Activated CD8-positive, alpha-beta memory T cell treated with anti-CD3 and anti-CD28 coated beads, Interleukin-2, amount 50 U/mL, for 24 hours (primary cell): ENCODE data around the gene C10orf143.
A peak's percentile ranks its signal among the peaks of the same experiment; 100 is the strongest.
"Not testable (repeated sequence)": the region's sequence is repeated elsewhere in the genome, so short reads cannot be mapped to it uniquely, and the experiment has no call there.

Experiments used
- DNase-seq: peaks from one replicate; pipeline ENCODE4 v3.0.0-alpha.2; 2020; ENCODE audit errors: extremely low read depth

C10orf143 gene

DNA sequence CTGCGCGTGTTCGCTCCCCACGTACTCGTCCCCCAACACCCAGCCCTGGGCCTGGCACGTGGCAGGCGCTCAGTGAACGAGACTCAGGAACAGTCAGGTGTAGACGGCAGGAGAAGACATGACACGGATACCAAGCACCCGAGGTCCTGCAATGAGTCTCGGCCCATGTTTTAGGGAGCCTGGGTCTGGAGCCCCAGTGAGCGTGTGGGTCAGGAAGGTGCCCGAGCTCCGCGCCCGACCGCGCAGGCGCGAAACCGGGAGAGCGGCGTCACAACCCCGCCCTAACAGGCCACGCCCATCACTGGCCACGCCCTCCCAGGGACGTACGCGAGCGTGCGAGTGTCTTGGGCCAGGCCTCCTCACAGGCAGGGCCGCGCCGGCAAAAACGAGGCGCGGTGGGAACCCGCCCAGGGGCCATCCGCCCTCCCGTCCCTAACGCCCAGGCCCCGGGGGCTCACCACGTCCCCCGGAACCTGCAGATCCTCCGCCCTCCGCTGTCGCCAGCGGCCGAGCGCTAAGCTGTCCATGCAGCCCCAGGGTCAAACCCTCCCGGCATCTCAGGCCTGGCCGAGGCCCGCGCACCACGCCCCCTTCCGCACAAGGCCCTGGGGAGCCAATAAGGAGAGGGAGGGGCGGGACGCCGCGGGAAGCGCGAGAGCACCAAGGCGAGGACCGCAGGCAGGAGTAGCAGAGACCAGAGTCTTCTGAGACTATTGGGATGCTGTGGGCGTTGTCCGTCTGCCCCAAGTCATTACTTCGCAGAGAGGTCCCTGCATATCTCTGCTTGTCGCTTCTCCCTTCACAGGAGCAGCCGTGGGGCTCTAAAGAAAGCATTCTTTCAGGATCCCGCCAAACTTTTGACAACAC, at the start of gene C10orf143:
Gene C10orf143 (minus strand): TSS at position 585 of the 867 bp plus-strand sequence. CDS start 58 bp downstream, at position 527.
- DNase-seq, result peak; percentile 93

DNA sequence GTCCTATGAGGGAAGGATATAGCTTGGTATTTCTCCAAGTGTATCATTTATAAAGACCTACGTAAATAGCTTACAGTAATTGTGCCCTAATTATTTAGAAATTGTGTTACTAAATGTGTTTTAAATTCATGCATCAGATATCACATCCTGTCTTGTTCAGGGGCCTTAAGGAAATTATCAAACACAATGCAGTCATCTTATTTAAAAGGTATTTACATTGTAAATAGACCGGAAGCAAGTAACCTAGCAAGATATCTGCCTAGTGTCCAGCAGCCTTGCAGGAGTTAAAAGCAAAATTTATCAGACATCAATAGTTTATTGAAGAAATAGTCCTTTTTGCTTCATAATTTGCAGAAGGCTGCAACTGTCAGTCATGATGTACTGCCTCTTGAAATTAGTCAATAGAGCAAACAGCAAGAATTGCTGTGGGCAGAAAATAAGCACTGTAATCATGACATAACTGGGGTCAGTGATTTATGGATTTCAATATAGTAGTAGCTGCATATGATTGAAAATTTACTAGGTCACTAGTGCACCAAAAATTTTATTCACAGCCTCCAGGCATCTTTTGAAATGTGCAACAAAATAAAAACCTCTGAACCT, 48.7 kb upstream of the C10orf143 start:
- DNase-seq, result no peak

DNA sequence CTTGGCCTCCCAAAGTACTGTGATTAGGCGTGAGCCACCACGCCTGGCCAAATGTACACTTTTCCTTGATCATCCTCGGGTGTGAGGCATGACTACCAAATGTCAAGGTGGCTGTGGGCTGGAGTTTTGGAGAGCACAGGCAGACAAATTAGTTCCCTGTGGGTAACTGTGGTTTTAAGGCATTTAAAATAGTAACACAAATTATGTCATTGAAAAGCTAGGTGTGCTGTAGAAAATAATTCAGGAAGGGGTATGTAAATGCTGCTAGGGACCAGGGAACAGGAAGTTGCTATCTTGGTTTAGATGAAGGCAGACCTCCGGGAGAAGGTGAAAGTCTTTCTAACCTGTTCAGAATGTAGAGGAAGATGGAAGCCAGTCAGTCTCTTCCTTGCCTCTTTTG, 35.4 kb upstream of the C10orf143 start:
- no peak for DNase-seq

DNA sequence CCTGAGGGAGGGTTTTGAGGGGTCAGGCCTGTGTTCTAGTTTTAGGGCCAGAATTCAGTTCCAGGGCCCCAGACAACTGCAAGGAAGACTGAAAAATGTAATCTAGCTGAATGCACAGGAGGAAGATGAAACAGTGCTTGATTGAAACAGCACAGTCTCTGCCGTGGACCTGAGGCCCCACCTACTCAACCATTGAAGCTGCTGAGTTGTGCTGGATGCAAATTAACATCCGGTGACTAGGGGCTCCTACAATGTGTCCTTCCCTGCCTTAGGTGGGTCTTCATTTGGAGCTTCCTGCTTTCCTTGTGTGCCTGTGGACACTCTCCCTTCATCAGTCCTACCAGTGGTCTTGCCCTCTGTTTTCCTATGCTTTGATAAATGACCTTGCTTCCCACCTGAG, 31.2 kb upstream of the C10orf143 start:
- no peak for DNase-seq

DNA sequence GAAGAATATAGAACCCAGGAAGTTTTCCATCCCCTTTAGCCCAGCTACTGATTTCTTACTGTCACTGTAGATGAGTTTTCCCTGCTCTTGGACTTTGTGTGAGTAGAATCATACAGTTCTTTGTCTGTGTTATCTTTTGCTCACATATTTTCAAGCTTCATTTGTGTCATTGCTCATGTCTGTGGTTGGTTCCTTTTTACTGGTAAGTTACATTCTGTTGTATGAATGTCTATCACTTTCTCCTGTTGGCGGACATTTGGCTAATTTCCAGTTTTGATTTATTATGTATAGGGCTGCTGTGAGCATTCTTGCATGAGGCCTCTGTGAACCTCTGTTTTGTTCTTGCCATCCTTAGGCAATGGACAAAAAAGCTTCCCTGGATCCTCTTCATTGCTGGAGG, 30.8 kb upstream of the C10orf143 start:
- no peak for DNase-seq

DNA sequence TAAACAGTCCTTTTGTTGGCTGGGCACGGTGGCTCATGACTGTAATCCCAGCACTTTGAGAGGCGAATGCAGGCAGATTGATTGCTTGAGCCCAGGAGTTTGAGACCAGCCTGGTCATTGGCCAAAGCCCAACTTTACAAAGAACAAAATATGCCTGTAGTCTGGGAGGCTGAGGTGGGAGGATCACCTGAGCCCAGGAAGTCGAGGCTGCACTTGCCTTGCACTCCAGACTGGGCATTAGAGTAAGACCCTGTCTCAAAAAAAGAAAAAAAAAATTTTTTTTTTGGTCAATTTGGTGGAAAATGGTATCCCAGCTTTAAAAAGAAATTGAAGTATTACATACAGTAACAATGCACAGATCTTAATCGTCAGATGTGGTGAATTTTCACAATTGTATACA, 30.4 kb upstream of the C10orf143 start:
- no peak for DNase-seq

DNA sequence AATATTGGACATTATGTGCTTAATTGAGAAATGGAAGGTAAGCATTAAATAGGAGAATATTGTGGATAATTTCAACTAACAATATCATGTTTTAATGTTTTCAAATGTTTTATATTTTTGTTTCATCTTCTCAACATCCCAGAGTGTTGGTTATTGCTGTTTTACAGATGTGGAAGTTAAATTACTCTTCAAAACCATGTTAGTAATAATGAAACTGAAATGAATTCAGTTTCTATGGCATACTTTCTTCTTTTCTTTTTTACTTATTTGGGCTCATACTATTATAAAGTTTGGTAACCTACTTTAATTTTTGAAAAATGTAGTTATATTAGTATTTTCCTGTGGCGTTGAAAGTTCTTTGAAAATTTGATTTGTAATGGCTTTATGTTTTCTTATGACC, 29.8 kb upstream of the C10orf143 start:
- no peak for DNase-seq

DNA sequence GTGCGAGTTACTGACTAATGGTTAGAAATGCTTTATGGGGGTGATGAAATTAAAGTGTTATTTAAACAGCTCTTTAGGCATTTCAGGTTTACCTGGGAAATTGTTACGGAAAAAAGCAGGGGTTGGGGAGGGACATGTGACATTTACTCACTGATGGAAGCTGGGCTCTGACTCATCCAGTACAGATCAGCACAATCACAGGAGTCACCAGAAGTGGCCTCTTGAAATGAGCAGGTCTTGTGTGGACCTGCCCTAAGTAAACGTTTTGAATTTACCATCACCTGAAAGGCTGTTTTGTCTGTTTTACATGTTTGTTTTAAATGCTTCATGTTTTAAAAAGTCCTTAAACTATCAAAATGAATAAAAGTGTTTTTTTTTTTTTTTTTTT, 27.8 kb upstream of the C10orf143 start:
- DNase-seq, result no peak

DNA sequence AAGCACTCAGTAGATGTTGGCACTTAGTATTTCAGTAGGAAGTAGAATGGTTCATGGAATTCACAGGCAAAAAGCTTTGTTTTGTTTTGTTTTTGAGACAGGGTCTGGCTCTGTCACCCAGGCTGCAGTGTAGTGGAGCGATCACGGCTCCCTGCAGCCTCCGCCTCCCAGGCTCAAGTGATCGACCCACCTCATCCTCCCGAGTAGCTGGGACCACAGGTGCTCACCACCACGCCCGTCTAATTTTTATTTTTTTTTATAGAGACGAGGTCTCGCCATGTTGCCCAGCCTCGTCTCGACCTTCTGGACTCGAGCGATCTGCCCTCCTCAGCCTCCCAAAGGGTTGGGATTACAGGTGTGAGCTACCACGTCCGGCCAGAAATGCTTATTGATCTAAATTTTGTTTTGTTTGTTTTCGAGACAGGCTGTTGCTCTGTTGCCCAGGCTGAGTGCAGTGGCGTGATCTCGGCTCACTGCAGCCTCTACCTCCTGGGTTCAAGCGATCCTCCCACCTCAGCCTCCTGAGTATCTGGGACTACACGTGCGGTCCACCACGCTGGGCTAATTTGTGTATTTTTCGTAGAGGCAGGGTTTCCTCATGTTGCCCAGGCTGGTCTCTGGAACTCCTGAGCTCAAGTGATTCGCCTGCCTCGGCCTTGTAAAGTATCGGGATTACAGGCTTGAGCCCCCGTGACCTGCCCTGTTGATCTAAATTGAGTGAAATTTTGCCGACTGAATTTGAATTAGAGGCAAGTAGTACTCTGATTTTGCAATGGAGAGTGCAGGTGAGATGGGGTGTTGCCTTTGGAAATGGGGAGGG, 27.2 kb upstream of the C10orf143 start:
- no peak for DNase-seq

DNA sequence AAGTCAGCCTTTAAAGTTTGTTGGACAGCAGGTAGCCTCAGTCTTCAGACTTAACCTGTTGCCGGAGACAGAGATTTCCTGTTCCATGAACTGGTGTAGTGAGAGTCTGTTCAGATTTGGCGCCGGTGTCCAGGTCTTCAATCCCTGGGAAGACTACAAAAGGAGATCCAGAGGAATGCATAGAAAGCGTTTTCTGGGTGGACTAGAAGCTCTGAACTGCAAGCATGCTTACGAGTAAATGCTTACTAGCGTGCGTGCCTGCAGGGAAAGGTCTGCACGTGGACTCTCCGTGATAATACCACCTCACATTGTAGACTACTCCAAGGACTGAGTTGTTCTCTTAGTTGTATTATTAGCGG, 26.4 kb upstream of the C10orf143 start:
- DNase-seq, result no peak

DNA sequence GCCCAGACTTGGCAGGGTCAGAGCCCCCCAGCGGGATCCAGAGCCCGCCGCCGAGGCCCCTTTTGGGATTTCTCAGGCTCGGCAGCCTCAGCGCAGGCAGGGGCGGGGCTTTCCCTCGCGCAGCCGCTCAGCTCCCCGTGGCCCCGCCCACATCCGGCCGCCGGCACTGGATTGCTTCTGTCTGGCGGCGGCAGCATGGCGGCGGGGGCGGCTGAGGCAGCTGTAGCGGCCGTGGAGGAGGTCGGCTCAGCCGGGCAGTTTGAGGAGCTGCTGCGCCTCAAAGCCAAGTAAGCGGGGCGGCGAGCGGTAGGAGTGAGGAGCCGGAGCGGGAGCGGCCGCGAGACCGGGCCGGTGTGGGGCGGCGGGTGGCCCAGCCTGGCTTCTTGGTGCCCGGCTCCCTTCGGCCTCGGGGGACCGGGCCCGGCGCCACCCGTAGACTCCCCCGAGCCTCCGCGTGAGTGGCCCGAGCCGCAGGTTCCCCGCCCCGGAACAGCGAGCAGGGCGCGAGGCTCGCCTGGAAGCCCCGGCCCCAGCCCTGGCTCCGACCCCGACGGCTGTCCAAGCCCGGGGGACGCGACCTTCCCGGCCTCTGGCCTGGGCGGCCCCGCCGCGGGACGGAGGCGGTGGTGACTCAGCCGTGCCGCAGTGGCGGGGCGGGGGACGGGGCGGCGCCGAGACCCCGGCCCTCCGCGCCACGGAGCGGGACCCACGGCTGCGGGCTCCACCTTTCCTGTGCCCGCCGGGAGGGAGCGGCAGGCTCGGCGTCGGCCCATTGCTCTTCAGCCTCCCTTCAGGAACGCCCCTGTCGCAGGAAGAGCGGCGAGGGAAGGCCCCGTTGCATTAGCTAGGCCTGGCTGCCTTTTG, 25.8 kb upstream of the C10orf143 start, which contains the start of gene GLRX3:
Gene GLRX3 (plus strand): TSS at position 166 of the 864 bp plus-strand sequence. CDS start 30 bp downstream, at position 196.
- peak; percentile 67 for DNase-seq

DNA sequence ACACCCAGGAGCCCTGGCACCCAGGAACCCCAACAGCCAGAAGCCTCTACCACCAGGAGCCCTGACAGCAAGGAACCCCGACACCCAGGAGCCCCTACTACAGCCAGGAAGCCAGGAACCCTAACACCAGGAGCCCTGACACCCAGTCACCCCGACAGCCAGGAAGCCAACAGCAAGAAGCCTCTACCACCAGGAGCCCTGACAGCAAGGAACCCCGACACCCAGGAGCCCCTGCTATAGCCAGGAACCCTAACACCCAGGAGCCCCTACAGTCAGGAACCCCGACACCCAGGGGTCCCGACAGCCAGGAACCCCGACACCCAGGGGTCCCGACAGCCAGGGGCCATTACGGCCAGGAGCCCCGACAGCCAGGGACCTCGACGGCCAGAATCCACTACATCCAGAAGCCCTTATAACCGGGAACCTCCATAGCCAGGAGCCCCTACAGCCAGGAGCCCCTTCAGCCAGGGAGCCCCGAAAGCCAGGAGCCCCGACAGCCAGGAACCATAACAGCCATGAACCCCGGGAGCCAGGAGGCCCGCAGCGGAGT, 25.1 kb upstream of the C10orf143 start:
- DNase-seq, result no peak

DNA sequence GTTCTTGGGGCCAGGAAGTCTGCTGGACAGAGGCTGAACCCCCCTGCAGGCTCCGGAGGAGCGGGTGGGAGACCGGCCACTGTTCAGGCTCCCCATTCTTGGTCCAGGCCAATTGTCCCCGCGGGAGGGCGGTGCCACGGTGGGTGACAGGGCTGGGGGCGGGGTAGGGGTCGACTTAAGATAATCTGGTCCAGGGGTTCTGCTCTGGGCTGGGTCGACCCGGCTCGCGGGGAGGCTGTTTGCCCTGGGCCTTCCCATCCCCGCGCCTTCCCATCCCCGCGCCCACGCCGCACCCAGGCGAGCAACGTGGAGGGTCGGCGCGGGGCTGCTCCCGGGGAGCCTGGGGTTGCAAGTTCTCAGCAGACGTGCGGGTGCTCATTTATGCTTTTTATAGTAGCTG, 18.3 kb upstream of the C10orf143 start:
- no peak for DNase-seq

DNA sequence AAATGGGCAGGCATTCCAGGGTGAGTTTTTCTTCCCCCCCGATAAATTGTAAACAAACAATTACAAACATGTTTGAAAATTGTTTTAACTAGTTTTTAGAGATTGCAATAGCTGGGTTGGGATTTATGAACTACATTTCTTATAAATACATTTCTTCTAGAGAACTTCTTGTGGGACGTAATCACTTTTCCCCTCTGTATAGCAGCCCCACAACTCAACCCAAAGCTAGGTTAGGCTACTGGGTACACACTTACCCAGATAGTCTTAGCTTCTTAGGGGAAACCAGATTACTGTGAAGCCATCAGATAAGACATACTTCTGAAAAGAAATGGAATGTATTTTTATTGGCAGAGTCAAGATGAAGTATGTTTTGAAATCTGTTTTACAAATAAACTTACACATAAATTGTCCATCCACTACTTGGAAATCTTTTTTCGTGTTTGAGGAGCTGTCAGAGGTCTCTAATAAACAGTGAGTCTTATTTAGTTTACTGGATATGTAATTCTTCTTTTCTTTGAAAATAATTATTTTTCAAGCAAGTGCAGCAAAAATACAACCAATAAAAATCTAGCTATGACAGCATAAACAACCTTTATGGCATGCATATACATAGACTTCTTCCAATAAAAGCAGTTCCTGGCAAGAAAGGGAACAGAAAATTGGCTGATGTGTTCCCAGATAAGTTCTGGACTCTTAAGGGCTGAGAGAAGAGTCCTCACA, 17.6 kb upstream of the C10orf143 start:
- DNase-seq, result no peak

DNA sequence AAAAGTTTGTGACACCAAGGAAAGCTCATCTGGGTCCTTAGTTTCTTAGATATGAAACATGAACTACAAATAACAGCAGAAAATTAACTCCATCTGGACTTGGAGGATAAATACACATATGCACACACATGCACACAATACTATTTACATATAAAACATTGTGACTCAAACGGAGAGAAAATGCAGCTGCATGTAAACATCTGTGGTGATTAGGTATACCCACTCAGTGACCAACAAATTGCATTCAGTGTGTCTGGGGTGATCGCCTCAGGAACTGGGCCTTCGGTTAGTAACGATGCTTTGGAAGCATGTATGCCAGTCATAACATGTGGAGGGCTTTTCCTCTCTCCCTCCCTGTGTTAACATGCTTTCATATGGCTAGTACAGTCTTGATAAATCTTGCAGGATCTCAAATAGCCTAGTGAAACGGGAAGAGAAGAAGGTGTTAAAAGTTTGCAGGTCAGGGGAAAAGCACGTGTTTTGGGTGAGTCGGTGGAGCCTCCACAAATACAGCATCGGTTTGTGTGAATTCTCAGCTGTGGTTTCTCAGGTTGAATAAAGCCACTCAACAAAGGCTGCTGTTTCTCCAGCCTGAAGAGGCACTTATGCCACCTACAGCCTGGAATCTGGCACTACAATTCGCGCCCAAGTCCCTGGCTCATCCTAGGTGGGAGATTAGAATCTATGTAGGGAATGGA, 16.9 kb upstream of the C10orf143 start:
- no peak for DNase-seq

DNA sequence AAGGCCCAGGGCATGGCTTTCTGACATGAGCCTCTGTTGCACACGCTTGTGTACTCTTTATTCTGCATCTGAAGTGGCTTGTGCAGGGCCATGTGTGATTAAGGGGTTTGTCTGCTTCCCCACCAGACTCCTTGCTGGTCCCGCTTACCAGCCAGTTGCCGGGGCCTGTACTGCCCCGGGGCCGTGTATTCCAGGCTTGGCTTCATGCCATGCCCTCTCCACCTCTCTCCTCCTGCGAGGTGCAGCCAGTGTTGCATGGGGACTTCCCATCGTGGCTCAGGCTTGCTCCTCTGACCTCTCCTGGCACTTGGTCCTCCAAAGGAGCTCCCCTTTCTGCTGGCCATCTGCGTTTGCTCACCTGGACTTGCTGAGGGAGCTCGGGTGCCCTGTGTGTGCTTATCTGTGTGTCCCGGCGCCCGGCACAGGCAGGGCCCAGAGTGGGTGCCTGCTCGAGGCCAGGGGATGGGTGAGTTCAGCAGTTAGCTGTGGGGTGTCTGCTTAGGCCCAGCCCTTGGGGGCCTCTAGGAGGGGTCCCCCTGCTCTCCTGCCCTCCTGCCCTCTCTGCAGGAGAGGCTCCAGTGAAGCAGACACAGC, 11.0 kb upstream of the C10orf143 start:
- DNase-seq, result no peak

DNA sequence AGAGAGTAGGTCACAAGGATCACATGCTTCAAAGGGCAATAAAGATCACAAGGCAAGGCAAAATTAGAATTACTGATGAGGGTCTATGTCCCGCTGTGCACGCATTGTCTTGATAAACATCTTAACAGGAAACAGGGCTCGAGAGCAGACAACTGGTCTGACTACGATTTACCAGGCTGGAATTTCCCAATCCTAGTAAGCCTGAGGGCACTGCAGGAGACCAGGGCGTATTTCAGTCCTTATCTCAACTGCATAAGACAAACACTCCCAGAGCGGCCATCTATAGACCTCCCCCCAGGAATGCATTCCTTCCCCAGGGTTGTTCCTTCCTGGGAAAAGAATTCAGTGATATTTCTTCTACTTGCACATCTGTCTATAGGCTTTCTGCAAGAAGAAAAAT, 6.9 kb upstream of the C10orf143 start:
- not testable (repeated sequence) for DNase-seq

DNA sequence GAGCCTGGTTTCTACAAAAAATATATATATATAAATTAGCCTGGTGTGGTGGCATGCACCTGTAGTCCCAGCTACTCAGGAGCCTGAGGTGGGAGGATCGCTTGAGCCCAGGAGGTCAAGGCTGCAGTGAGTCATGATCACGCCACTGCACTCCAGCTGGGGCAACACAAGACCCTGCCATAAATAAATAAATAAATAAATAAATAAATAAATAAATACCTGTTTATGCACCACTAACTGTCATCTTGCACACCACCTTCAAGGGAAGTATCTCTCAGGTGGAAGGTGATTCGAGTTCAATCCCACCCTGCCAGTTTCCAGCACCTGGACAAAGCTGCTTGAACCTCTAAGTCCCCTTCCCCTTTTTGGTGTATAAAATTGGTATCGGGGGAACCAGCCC, 6.3 kb upstream of the C10orf143 start:
- not testable (repeated sequence) for DNase-seq

DNA sequence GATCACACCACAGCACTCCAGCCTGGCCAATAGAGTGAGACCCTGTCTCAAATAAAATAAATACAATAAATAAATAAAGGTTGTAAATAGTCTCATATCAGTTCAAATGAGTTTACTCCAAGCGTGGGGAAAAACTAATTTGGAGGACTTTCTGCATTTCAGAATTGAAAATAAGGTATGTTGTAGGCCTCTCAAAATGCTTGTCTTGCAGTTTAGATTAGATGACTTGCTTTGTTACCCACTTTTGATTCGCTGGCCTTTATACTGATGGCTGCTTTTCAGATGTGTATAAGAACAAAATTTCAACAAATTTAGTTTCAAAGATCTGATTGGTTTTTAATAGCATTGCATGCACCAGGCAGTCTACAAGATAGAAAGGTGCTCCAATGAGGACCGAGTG, 2.2 kb upstream of the C10orf143 start:
- no peak for DNase-seq

DNA sequence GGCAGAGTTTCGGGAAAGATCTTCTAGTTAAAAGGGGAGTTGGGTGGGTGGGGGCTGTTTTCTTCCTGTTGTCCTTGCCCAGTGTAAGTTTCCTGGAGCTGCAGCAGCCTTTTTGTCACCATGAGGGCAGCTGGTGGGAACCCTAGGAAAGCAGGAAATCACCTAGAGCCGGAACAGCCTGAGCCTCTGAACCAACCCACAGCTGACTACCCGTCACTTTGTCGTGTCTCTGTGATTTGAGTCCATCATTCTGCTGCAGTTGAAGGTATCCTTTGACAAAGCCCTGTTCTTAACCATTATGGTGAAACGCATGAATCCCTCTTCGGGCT, 1.2 kb upstream of the C10orf143 start:
- DNase-seq, result no peak
